AG04449 (cell line): ENCODE data around the gene TMC8.

Experiments used
- CTCF ChIA-PET: fragments of 350-600 bp; formaldehyde crosslinking; extraction: SDS; loops from one replicate; lab custom pipeline; 2021; ENCODE audit warnings: antibody characterized with exemption; lab: Yijun Ruan, JAX
- POLR2A ChIA-PET: fragments of 400-600, 350-600 bp; formaldehyde crosslinking; extraction: SDS; loops from one replicate; lab custom pipeline; 2020; ENCODE audit warnings: antibody characterized with exemption, inconsistent platforms; lab: Yijun Ruan, JAX
- DNase-seq: peaks from one replicate; pipeline ENCODE4 v3.0.0-alpha.2; 2010; ENCODE audit warnings: low read depth, low spot score
- H3K4me3 ChIP-seq: 2 replicates; pipeline ENCODE4 v1.5.1; 2011; ENCODE audit warnings: low read depth, mild to moderate bottlenecking, control low read depth, low read length
- CTCF ChIP-seq: IDR thresholded peaks from one replicate; pipeline ENCODE4 v1.5.1; 2011; ENCODE audit warnings: mild to moderate bottlenecking, moderate library complexity, low read length, control low read depth, inconsistent platforms; ENCODE audit not compliant: insufficient read depth; ENCODE audit errors: missing control alignments

Gene TMC8

GRCh38 chr17:78122216-78122930, 8.2 kb upstream of the TMC8 start:
- CTCF ChIA-PET: interaction anchor here (7.5 kb wide), 1 partner anchor 9 kb away, joined by 43 read pairs; no protein-coding TSS in a partner anchor
- DNase-seq: no peak
- POLR2A ChIA-PET: no interaction called here
- TF ChIP-seq CTCF: no peak
- no peak overlapping the region for H3K4me3 ChIP-seq

- TF ChIP-seq CTCF: no peak
- DNase-seq: no peak
- ChIA-PET CTCF (interaction anchor here (7.5 kb wide), 1 partner anchor 10 kb away, joined by 43 read pairs; no protein-coding TSS in a partner anchor), POLR2A (no interaction called here)
- no peak overlapping the region for H3K4me3 ChIP-seq
Measured at GRCh38 chr17:78122931-78123249, 7.7 kb upstream of the TMC8 start.

- CTCF ChIA-PET: interaction anchor here (7.5 kb wide), 1 partner anchor 10 kb away, joined by 43 read pairs; no protein-coding TSS in a partner anchor
- no peak for DNase-seq
- POLR2A ChIA-PET: no interaction called here
- no peak for TF ChIP-seq CTCF
- no peak overlapping the region for H3K4me3 ChIP-seq
Measured at GRCh38 chr17:78123258-78123929, 7.2 kb upstream of the TMC8 start.

GRCh38 chr17:78124081-78124835, 6.3 kb upstream of the TMC8 start:
- ChIA-PET POLR2A (no interaction called here), CTCF (interaction anchor here (7.5 kb wide), 1 partner anchor 11 kb away, joined by 43 read pairs; no protein-coding TSS in a partner anchor)
- DNase-seq: no peak
- no peak for TF ChIP-seq CTCF
- H3K4me3 ChIP-seq: no peak overlapping the region

- CTCF ChIA-PET: interaction anchor here (7.5 kb wide), 1 partner anchor 12 kb away, joined by 43 read pairs; no protein-coding TSS in a partner anchor
- POLR2A ChIA-PET: no interaction called here
Measured at GRCh38 chr17:78124836-78125137, 5.8 kb upstream of the TMC8 start.

More at GRCh38 chr17:78124836-78125137, 5.8 kb upstream of the TMC8 start:
- no peak for TF ChIP-seq CTCF
- H3K4me3 ChIP-seq: no peak overlapping the region
- DNase-seq: no peak
